Vagina (tissue), 2 donors: Measurements from ENCODE around the gene CLIP3. TPM values are rescaled to one million over a fixed set of nuclear protein-coding genes. Genes with fewer than 3 reads are reported as not detected.

Experiments used
- DNase-seq, 2 donors: peaks; one replicate each; pipeline ENCODE4 v3.0.0-alpha.2; 2017; ENCODE audit errors: extremely low spot score in 2 of 2
- H3K27ac ChIP-seq: fragments of 200-600 bp; sonication (generic); one replicate; pipeline ENCODE4 v1.5.1; 2019
- H3K27me3 ChIP-seq: fragments of 200-600 bp; sonication (generic); one replicate; pipeline ENCODE4 v1.5.1; 2019
- H3K36me3 ChIP-seq, 2 donors: fragments of 200-600 bp; sonication (generic); one replicate each; pipeline ENCODE4 v1.5.1; 2017 to 2019
- H3K4me1 ChIP-seq: fragments of 200-600 bp; sonication (generic); one replicate; pipeline ENCODE4 v1.5.1; 2019
- H3K4me3 ChIP-seq, 2 donors: fragments of 200-600 bp; sonication (generic); 1 replicate in 1 of 2; 2 replicates in 1 of 2; pipeline ENCODE4 v1.5.1; 2016 to 2019
- H3K9me3 ChIP-seq: fragments of 200-600 bp; sonication (generic); one replicate; pipeline ENCODE4 v1.5.1; 2019
- POLR2A ChIP-seq, 2 donors: fragments of 450-650 bp; IDR thresholded peaks; one replicate each; pipeline ENCODE4 v1.6.1; 2017; ENCODE audit warnings: antibody characterized with exemption in 2 of 2, mild to moderate bottlenecking in 2 of 2, moderate library complexity in 2 of 2
- POLR2AphosphoS5 ChIP-seq, 2 donors: sonication (generic); formaldehyde crosslinking; IDR thresholded peaks; one replicate each; pipeline ENCODE4 v1.9.0; 2017; ENCODE audit warnings: antibody characterized with exemption in 2 of 2, mild to moderate bottlenecking in 2 of 2, low read depth in 1 of 2; ENCODE audit not compliant: insufficient read depth in 1 of 2
- intact Hi-C: fragments of 100-400 bp; cut with DNase I; formaldehyde crosslinking; loops from one replicate; pipeline ENCODE4 v1.15.1; 2023
- total RNA-seq: library from RNA; depleted of rRNA; stranded (reverse); fragments of >200 nt; gene quantifications from one replicate; pipeline ENCODE4 v1.2.3, GENCODE V29; 2016
- TF ChIP-seq, protein P1 (sequence below), 3 experiments: fragments of 450-650 bp in 2 of 3; fragments of 200-600 bp in 1 of 3; sonication (generic) in 1 of 3; IDR thresholded peaks; one replicate each; pipeline ENCODE4 v1.5.1; 2017 to 2019; ENCODE audit warnings: antibody characterized with exemption in 3 of 3, mild to moderate bottlenecking in 2 of 3, moderate library complexity in 2 of 3

Gene CLIP3
- total RNA-seq, 1 donor from 2014 or later: 31.9 TPM

DNA sequence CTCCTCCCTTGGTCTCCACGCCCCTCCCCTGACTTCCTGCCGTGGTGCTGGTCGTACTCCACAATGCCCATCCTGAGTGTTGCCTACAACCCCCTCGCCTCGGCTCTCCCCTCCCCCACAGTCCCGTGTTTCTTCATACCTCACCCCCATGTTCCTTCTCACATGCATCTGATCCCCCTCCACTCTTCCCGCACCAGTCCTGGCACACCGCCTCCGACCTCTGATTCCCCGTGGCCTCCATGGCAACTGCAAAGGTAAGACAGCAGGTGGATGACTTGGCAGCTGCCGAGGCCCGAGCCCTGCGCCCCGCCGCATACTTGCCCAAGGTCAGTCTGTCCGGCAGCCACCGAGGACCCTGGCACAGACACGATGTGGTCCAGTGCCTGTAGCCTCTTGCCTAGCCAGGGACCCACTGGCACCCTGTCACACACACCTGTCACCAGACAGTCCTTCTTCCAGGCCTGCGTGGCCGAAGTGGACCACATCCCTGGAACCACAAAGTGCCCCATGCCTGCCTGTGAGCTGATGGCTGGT is 53.8 kb downstream of the CLIP3 start:
- no peak overlapping the region for H3K4me3 ChIP-seq
- no peaks in the 10 kb centered on the region for H3K27me3 ChIP-seq
- H3K27ac ChIP-seq: no peak overlapping the region
- no peaks in the 10 kb centered on the region for H3K9me3 ChIP-seq
- intact Hi-C loops: no loop called here
- TF ChIP-seq, protein P1, sequence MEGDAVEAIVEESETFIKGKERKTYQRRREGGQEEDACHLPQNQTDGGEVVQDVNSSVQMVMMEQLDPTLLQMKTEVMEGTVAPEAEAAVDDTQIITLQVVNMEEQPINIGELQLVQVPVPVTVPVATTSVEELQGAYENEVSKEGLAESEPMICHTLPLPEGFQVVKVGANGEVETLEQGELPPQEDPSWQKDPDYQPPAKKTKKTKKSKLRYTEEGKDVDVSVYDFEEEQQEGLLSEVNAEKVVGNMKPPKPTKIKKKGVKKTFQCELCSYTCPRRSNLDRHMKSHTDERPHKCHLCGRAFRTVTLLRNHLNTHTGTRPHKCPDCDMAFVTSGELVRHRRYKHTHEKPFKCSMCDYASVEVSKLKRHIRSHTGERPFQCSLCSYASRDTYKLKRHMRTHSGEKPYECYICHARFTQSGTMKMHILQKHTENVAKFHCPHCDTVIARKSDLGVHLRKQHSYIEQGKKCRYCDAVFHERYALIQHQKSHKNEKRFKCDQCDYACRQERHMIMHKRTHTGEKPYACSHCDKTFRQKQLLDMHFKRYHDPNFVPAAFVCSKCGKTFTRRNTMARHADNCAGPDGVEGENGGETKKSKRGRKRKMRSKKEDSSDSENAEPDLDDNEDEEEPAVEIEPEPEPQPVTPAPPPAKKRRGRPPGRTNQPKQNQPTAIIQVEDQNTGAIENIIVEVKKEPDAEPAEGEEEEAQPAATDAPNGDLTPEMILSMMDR (IDR thresholded peaks at IDR 0.05): no peak
- no peak for TF ChIP-seq POLR2AphosphoS5 (IDR thresholded peaks at IDR 0.05; ENCODE audit: insufficient read depth in 1 of 2, low read depth in 1 of 2)
- no peak for TF ChIP-seq POLR2A (IDR thresholded peaks at IDR 0.05)
- DNase-seq: no peak
- no peaks in the 10 kb centered on the region for H3K4me1 ChIP-seq
- H3K36me3 ChIP-seq: no peaks in the 10 kb centered on the region

DNA sequence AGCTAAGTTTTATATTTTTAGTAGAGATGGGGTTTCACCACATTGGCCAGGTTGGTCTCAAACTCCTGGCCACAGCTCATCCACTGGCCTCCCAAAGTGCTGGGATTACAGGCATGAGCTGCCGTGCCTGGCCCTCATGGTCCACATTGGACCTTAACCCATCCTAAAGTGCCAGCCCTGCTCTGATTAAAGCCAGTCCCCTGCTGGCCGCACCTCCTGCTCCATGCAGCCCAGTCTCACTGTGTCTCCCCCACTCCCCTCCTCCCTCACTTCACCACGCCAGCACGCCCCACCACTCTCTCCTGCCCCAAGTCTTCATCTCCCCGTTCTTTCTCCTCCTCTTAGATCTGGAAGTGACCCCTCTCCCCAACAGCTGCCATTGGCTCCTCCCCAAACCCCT is 54.4 kb downstream of the CLIP3 start:
- intact Hi-C loops: no loop called here
- H3K36me3 ChIP-seq: no peaks in the 10 kb centered on the region
- no peaks in the 10 kb centered on the region for H3K9me3 ChIP-seq
- H3K4me3 ChIP-seq: no peak overlapping the region
- no peaks in the 10 kb centered on the region for H3K27me3 ChIP-seq
- H3K27ac ChIP-seq: no peak overlapping the region
- no peaks in the 10 kb centered on the region for H3K4me1 ChIP-seq
- TF ChIP-seq POLR2A (IDR thresholded peaks at IDR 0.05) (no peak), POLR2AphosphoS5 (IDR thresholded peaks at IDR 0.05; ENCODE audit: insufficient read depth in 1 of 2, low read depth in 1 of 2) (no peak)
- TF ChIP-seq, protein P1 (IDR thresholded peaks at IDR 0.05): no peak
- no peak for DNase-seq

DNA sequence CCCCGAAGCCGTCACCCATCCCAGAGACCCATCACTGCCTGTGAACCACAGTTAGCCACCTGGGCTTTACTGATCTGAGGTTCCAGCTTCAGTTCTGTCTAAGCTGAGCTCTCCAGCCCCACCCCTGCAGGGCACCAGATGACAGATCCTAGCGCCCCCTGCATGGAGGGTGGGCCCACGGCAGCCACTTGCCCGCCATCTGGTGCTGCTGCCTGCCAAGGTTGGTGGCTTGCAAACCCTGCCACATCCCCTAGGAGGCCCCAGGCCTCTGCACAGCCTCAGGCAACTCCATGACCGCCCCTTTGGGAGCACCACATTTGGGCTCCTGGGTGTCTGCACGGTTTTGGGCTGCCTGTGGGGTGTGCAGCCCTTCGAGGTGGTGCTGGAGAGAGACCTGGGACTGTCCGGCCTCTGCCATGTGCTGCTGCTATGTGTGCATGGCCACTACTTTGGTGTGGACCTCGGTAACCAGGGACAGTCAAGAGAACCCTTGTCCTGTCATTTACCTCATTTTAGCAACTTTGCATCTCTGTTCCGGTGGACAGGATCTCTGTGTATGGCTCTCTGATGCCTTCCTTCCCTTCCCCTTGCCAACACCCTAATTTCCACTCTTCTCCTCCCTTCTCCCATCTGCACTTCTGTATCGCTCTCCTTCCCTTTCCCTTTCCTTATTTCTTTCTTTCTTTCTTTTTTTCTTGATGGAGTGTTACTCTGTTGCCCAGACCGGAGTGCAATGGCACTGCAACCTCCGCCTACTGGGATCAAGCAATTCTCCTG is 55.0 kb downstream of the CLIP3 start:
- Histone ChIP-seq H3K36me3 (no peaks in the 10 kb centered on the region), H3K4me1 (no peaks in the 10 kb centered on the region), H3K27me3 (no peaks in the 10 kb centered on the region), H3K4me3 (no peak overlapping the region), H3K27ac (no peak overlapping the region), H3K9me3 (no peaks in the 10 kb centered on the region)
- intact Hi-C loops: no loop called here
- DNase-seq: no peak
- TF ChIP-seq POLR2AphosphoS5 (IDR thresholded peaks at IDR 0.05; ENCODE audit: insufficient read depth in 1 of 2, low read depth in 1 of 2): no peak
- TF ChIP-seq, protein P1 (IDR thresholded peaks at IDR 0.05): no peak

DNA sequence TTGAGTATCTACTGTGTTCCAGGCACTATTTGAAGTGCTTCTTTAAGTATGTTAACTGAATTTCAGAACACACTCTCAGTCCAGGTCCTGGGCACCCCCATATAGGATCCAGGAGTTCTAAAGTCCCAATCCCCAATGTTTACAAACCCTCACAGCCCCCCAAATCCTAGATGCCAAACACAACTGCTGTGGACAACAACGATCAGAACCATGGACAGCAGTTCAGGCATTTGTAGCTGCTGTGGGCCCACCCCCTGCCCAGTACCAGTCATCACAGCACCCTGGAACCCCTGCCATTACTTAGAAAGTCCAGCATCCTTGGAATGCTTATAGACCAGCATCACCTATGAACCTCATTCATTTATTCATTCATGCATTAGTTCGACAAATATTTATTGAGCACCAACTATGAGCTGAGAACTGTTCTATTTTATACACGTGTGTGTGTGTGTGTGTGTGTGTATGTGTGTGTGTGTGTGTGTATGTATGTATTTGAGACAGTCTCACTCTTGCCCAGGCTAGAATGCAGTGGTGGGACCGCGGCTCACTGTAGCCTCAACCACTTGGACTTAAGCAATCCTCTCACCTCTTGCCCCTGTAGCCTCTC is 57.0 kb downstream of the CLIP3 start:
- Histone ChIP-seq H3K27ac (no peak overlapping the region), H3K4me3 (no peak overlapping the region), H3K27me3 (no peaks in the 10 kb centered on the region), H3K36me3 (no peaks in the 10 kb centered on the region), H3K9me3 (no peaks in the 10 kb centered on the region), H3K4me1 (no peaks in the 10 kb centered on the region)
- no peak for DNase-seq
- intact Hi-C loops: no loop called here
- TF ChIP-seq POLR2AphosphoS5 (IDR thresholded peaks at IDR 0.05; ENCODE audit: insufficient read depth in 1 of 2, low read depth in 1 of 2) (no peak), POLR2A (IDR thresholded peaks at IDR 0.05) (no peak)
- TF ChIP-seq, protein P1 (IDR thresholded peaks at IDR 0.05): no peak

DNA sequence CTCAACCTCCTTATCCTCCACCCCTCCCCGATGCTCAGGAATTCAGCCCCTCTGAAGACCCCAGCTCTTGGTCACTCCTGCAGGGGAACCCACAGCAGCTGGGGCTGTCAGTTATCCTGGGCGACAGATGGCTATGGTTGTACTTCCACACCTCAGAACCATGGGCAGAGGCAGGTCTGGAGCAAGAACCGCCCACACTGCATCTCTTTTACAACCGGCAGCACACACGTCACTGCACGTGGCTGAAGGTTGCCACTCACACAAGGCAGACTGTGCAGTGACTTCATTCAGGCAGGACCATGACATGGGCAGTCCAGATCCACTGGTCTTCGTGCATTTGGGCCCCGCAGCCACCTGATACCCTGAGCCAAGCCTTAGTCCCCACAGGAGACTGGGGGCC is 59.2 kb downstream of the CLIP3 start:
- Histone ChIP-seq H3K4me1 (no peaks in the 10 kb centered on the region), H3K27ac (no peak overlapping the region), H3K27me3 (no peaks in the 10 kb centered on the region), H3K9me3 (no peaks in the 10 kb centered on the region), H3K4me3 (no peak overlapping the region), H3K36me3 (no peaks in the 10 kb centered on the region)
- TF ChIP-seq POLR2AphosphoS5 (IDR thresholded peaks at IDR 0.05; ENCODE audit: insufficient read depth in 1 of 2, low read depth in 1 of 2) (no peak), POLR2A (IDR thresholded peaks at IDR 0.05) (no peak)
- TF ChIP-seq, protein P1 (IDR thresholded peaks at IDR 0.05): no peak
- intact Hi-C loops: no loop called here
- DNase-seq: no peak
